HEK293 (cell line): ENCODE data around the gene SLC1A7.

Source experiments
- CTCF ChIA-PET: fragments of 350-600 bp; formaldehyde crosslinking; extraction: SDS; loops from one replicate; lab custom pipeline; 2021; ENCODE audit warnings: antibody characterized with exemption; lab: Yijun Ruan, JAX
- POLR2A ChIA-PET: fragments of 300-600 bp; formaldehyde crosslinking; extraction: SDS; loops from one replicate; lab custom pipeline; 2020; ENCODE audit warnings: antibody characterized with exemption, inconsistent platforms; lab: Yijun Ruan, JAX
- H3K27ac ChIP-seq: fragments of 200-500 bp; sonication (Bioruptor generic); 2 replicates; pipeline ENCODE4 v1.5.1; 2014; ENCODE audit warnings: low read depth, low read length, control low read depth, inconsistent platforms; ENCODE audit errors: extremely low read depth
- H3K36me3 ChIP-seq, 2 experiments: fragments of 200-500 bp in 1 of 2; sonication (Bioruptor generic) in 1 of 2; 1 replicate in 1 of 2; 2 replicates in 1 of 2; pipeline ENCODE4 v1.5.1; 2014 to 2017; ENCODE audit warnings: inconsistent platforms in 2 of 2, low read length in 2 of 2; ENCODE audit not compliant: control insufficient read depth in 2 of 2, insufficient read depth in 1 of 2
- H3K4me1 ChIP-seq: fragments of 200-500 bp; sonication (Bioruptor generic); 2 replicates; pipeline ENCODE4 v1.5.1; 2014; ENCODE audit warnings: mild to moderate bottlenecking, low read length, inconsistent platforms; ENCODE audit not compliant: control insufficient read depth, insufficient read depth
- H3K4me3 ChIP-seq: 2 replicates; pipeline ENCODE4 v1.5.1; 2011; ENCODE audit warnings: low read depth, mild to moderate bottlenecking, control low read depth, low read length, moderate library complexity
- H3K9me3 ChIP-seq: fragments of 200-500 bp; sonication (Bioruptor generic); 2 replicates; pipeline ENCODE4 v1.5.1; 2014; ENCODE audit warnings: low read depth, low read length, inconsistent platforms; ENCODE audit not compliant: control insufficient read depth, insufficient read depth
- HOXD13 ChIP-seq: sonication (generic); formaldehyde crosslinking; IDR thresholded peaks from 2 replicates; pipeline ENCODE4 v1.8.0; 2022; ENCODE audit warnings: missing genetic modification reagents, borderline replicate concordance
- MEIS1 ChIP-seq: sonication (generic); formaldehyde crosslinking; IDR thresholded peaks from 2 replicates; pipeline ENCODE4 v1.8.1; 2022; ENCODE audit warnings: missing genetic modification reagents, mild to moderate bottlenecking, borderline replicate concordance
- ZBTB10 ChIP-seq: fragments of 450-650 bp; formaldehyde crosslinking; IDR thresholded peaks from 2 replicates; pipeline ENCODE4 v1.5.1; 2016; ENCODE audit warnings: missing biosample characterization, missing genetic modification characterization
- ZBTB6 ChIP-seq: fragments of 450-650 bp; formaldehyde crosslinking; IDR thresholded peaks from 2 replicates; pipeline ENCODE4 v1.5.1; 2017; ENCODE audit warnings: missing biosample characterization, missing genetic modification characterization
- ZBTB7A ChIP-seq: fragments of 450-650 bp; formaldehyde crosslinking; IDR thresholded peaks from 2 replicates; pipeline ENCODE4 v1.5.1; 2016; ENCODE audit warnings: low read depth, missing biosample characterization, missing genetic modification characterization
- ZFP3 ChIP-seq: fragments of 450-650 bp; formaldehyde crosslinking; IDR thresholded peaks from 2 replicates; pipeline ENCODE4 v1.5.1; 2016; ENCODE audit warnings: low read depth, missing biosample characterization, missing genetic modification characterization
- ZNF19 ChIP-seq: fragments of 450-650 bp; formaldehyde crosslinking; IDR thresholded peaks from 2 replicates; pipeline ENCODE4; 2016; ENCODE audit warnings: missing biosample characterization, missing genetic modification characterization, low read depth
- ZNF2 ChIP-seq: fragments of 450-650 bp; formaldehyde crosslinking; IDR thresholded peaks from 2 replicates; pipeline ENCODE4 v1.5.1; 2016; ENCODE audit warnings: missing biosample characterization, missing genetic modification characterization
- ZNF394 ChIP-seq: fragments of 450-650 bp; formaldehyde crosslinking; IDR thresholded peaks from 2 replicates; pipeline ENCODE4 v1.5.1; 2016; ENCODE audit warnings: missing biosample characterization, missing genetic modification characterization, mild to moderate bottlenecking, moderate library complexity, borderline replicate concordance
- ZNF48 ChIP-seq: fragments of 450-650 bp; formaldehyde crosslinking; IDR thresholded peaks from 2 replicates; pipeline ENCODE4 v1.5.1; 2016; ENCODE audit warnings: missing biosample characterization, missing genetic modification characterization
- ZNF510 ChIP-seq: fragments of 450-650 bp; formaldehyde crosslinking; IDR thresholded peaks from 2 replicates; pipeline ENCODE4 v1.5.1; 2018; ENCODE audit warnings: mild to moderate bottlenecking, missing genetic modification characterization, missing biosample characterization; ENCODE audit not compliant: insufficient replicate concordance
- ZNF514 ChIP-seq: fragments of 450-650 bp; formaldehyde crosslinking; IDR thresholded peaks from 2 replicates; pipeline ENCODE4 v1.5.1; 2016; ENCODE audit warnings: missing biosample characterization, missing genetic modification characterization
- ZNF777 ChIP-seq: fragments of 450-650 bp; formaldehyde crosslinking; IDR thresholded peaks from 2 replicates; pipeline ENCODE4 v1.5.1; 2017; ENCODE audit warnings: missing biosample characterization, missing genetic modification characterization, borderline replicate concordance
- ZNF830 ChIP-seq: fragments of 450-650 bp; IDR thresholded peaks from 2 replicates; pipeline ENCODE4 v1.5.0; 2018; ENCODE audit warnings: missing biosample characterization, missing genetic modification characterization, low read depth, mild to moderate bottlenecking, moderate library complexity
- TF ChIP-seq, protein P1 (sequence below): fragments of 450-650 bp; formaldehyde crosslinking; optimal IDR thresholded peaks from 2 replicates; pipeline ENCODE3; 2016; ENCODE audit warnings: missing biosample characterization, mild to moderate bottlenecking, missing genetic modification characterization

The SLC1A7 gene

DNA sequence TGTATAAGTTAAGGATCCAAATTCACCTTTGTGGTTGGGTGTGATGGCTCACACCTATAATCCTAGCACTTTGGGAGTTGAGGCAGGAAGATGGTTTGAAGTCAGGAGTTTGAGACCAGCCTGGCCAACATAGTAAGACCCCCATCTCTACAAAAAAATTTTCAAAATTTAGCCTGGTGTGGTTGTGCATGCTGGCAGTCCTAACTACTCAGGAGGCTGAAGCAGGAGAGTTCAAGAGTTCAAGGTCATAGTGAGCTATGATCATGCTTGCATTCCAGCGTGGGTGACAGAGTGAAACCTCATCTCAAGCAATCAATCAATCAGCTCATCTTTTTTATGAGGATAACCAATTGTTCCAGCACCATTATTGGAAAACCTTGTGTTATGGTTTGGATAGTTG lies 16.5 kb upstream of the SLC1A7 start:
- CTCF ChIA-PET, result interaction anchor here (1.3 kb wide), 1 partner anchor 22 kb away, joined by 4 read pairs; no protein-coding TSS in a partner anchor
- Histone ChIP-seq H3K27ac (no peak overlapping the region), H3K36me3 (no peaks in the 10 kb centered on the region), H3K4me3 (no peak overlapping the region), H3K9me3 (no peaks in the 10 kb centered on the region), H3K4me1 (no peaks in the 10 kb centered on the region)
- POLR2A ChIA-PET, result interaction anchor here (0.9 kb wide), 1 partner anchor 11 kb away, joined by 3 read pairs; no protein-coding TSS in a partner anchor
- TF ChIP-seq ZBTB10 (tag by site-specific recombination) (no peak), ZNF19 (tag by site-specific recombination) (no peak), ZNF510 (tag by site-specific recombination) (no peak), ZNF2 (no peak), ZNF394 (tag by site-specific recombination) (no peak)

DNA sequence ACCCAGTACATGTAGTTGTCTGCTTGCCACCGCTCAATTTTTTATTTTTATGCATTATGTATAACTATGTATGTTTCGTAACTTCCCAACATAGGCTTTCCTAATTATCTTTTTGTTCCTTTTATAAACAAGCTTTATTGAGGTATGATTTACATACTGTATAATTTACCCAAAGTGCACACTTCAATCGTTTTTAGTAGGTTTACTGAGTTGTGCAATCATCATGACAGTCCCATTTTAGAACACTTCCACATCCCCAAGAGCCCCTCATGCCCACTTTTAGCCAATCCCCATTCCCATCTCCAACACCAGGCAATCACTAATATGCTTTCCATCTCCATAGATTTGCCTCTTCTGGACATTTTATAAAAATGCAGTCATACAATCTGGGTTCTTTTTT lies 14.3 kb upstream of the SLC1A7 start:
- H3K27ac ChIP-seq, result no peak overlapping the region
- POLR2A ChIA-PET, result no interaction called here
- CTCF ChIA-PET, result interaction anchor here (0.6 kb wide), 1 partner anchor 29 kb away, joined by 3 read pairs; no protein-coding TSS in a partner anchor
- no peak for TF ChIP-seq ZFP3
- no peak for TF ChIP-seq ZNF514 (tag by site-specific recombination)
- TF ChIP-seq ZNF48 (tag by site-specific recombination), result no peak
- TF ChIP-seq MEIS1 (CRISPR knock-in tag), result no peak
- TF ChIP-seq ZBTB10 (tag by site-specific recombination), result no peak
- TF ChIP-seq, protein P1, sequence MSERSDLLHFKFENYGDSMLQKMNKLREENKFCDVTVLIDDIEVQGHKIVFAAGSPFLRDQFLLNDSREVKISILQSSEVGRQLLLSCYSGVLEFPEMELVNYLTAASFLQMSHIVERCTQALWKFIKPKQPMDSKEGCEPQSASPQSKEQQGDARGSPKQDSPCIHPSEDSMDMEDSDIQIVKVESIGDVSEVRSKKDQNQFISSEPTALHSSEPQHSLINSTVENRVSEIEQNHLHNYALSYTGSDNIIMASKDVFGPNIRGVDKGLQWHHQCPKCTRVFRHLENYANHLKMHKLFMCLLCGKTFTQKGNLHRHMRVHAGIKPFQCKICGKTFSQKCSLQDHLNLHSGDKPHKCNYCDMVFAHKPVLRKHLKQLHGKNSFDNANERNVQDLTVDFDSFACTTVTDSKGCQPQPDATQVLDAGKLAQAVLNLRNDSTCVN (tag by site-specific recombination), result no peak
- TF ChIP-seq HOXD13 (CRISPR knock-in tag), result no peak
- TF ChIP-seq ZBTB6 (tag by site-specific recombination), result no peak
- no peak for TF ChIP-seq ZNF830 (tag by site-specific recombination)
- no peak for TF ChIP-seq ZNF777 (tag by site-specific recombination)
- no peak for TF ChIP-seq ZBTB7A (tag by site-specific recombination)
- H3K36me3 ChIP-seq, result no peaks in the 10 kb centered on the region
- no peaks in the 10 kb centered on the region for H3K9me3 ChIP-seq
- no peak overlapping the region for H3K4me3 ChIP-seq
- H3K4me1 ChIP-seq, result no peaks in the 10 kb centered on the region
